SK-N-SH (cell line): ENCODE measurements around the gene LENG8. TPM values are rescaled to one million over a fixed set of nuclear protein-coding genes. Genes with fewer than 3 reads are reported as not detected.

Experiments used
- CTCF ChIA-PET: fragments of 300-600, 350-600 bp; formaldehyde crosslinking; extraction: SDS; loops from one replicate; lab custom pipeline; 2021; lab: Yijun Ruan, JAX
- POLR2A ChIA-PET: fragments of 350-600 bp; sonication (Branson Sonifier 250); formaldehyde crosslinking; extraction: SDS; loops from one replicate; lab custom pipeline; 2020; ENCODE audit warnings: antibody characterized with exemption, inconsistent platforms; lab: Yijun Ruan, JAX
- DNase-seq: peaks from one replicate; pipeline ENCODE4 v3.0.0; 2012
- H2AFZ ChIP-seq: fragments of 200-600 bp; sonication (generic); 2 replicates; pipeline ENCODE4 v1.8.1; 2016; ENCODE audit warnings: antibody characterized with exemption, mild to moderate bottlenecking, low read depth
- H3F3A ChIP-seq: fragments of 200-600 bp; sonication (generic); replicated peaks from 2 replicates; pipeline ENCODE3; 2016; ENCODE audit warnings: antibody characterized with exemption, mild to moderate bottlenecking; ENCODE audit not compliant: insufficient read depth
- H3K27ac ChIP-seq, 2 experiments: fragments of 200-500 bp in 1 of 2; fragments of 200-600 bp in 1 of 2; sonication (Bioruptor generic) in 1 of 2; sonication (generic), shearing (Covaris generic) in 1 of 2; 2 replicates each; pipeline versions ENCODE4 v1.5.1 to v1.6.1; 2014 to 2016; ENCODE audit warnings: low read depth in 2 of 2, inconsistent platforms in 1 of 2, low read length in 1 of 2, mild to moderate bottlenecking in 1 of 2, mixed read lengths in 1 of 2
- H3K27me3 ChIP-seq: fragments of 200-600 bp; sonication (generic), shearing (Covaris generic); 2 replicates; pipeline ENCODE4 v1.6.1; 2016; ENCODE audit warnings: mixed run types; ENCODE audit not compliant: insufficient read depth
- H3K36me3 ChIP-seq, 2 experiments: fragments of 200-500 bp in 1 of 2; fragments of 200-600 bp in 1 of 2; sonication (Bioruptor generic) in 1 of 2; sonication (generic) in 1 of 2; replicated peaks in 1 of 2; 2 replicates each; pipeline versions ENCODE3 to v1.5.1; 2014 to 2016; ENCODE audit warnings: low read length in 1 of 2, mild to moderate bottlenecking in 1 of 2; ENCODE audit not compliant: insufficient read depth in 2 of 2, control insufficient read depth in 1 of 2
- H3K4me1 ChIP-seq, 2 experiments: fragments of 200-500 bp in 1 of 2; fragments of 200-600 bp in 1 of 2; sonication (Bioruptor generic) in 1 of 2; sonication (generic), shearing (Covaris generic) in 1 of 2; 2 replicates each; pipeline versions ENCODE4 v1.5.1 to v1.6.1; 2014 to 2016; ENCODE audit warnings: low read depth in 1 of 2, low read length in 1 of 2, mixed run types in 1 of 2; ENCODE audit not compliant: insufficient read depth in 2 of 2, control insufficient read depth in 1 of 2
- H3K4me2 ChIP-seq: fragments of 200-600 bp; sonication (generic), shearing (Covaris generic); 2 replicates; pipeline ENCODE4 v1.6.1; 2017; ENCODE audit warnings: mixed run types
- H3K4me3 ChIP-seq, 2 experiments: fragments of 200-500 bp in 1 of 2; fragments of 200-600 bp in 1 of 2; sonication (Bioruptor generic) in 1 of 2; sonication (generic), shearing (Covaris generic) in 1 of 2; 2 replicates each; pipeline versions ENCODE4 v1.5.1 to v1.8.1; 2014 to 2016; ENCODE audit warnings: low read depth in 2 of 2, inconsistent platforms in 1 of 2, low read length in 1 of 2, mild to moderate bottlenecking in 1 of 2, mixed read lengths in 1 of 2, moderate library complexity in 1 of 2
- H3K79me2 ChIP-seq: fragments of 200-600 bp; sonication (generic); 2 replicates; pipeline ENCODE4 v1.8.1; 2017; ENCODE audit warnings: mild to moderate bottlenecking; ENCODE audit not compliant: insufficient read depth
- H3K9ac ChIP-seq: fragments of 200-600 bp; sonication (generic); 2 replicates; pipeline ENCODE4 v1.6.1; 2017; ENCODE audit warnings: mixed run types
- H3K9me2 ChIP-seq: fragments of 200-600 bp; sonication (generic); 2 replicates; pipeline ENCODE4 v1.6.1; 2017; ENCODE audit warnings: mixed run types
- H3K9me3 ChIP-seq: fragments of 200-600 bp; sonication (generic); 2 replicates; pipeline ENCODE4 v1.6.1; 2017; ENCODE audit warnings: mixed run types, mild to moderate bottlenecking, moderate library complexity
- H4K20me1 ChIP-seq: fragments of 200-600 bp; sonication (generic); 2 replicates; pipeline ENCODE4 v1.6.1; 2017; ENCODE audit warnings: mild to moderate bottlenecking, mixed run types; ENCODE audit not compliant: insufficient read depth
- ELF1 ChIP-seq: IDR thresholded peaks from 2 replicates; pipeline ENCODE4 v1.4.0; 2012
- GATA2 ChIP-seq: sonication (generic); formaldehyde crosslinking; IDR thresholded peaks from 2 replicates; pipeline ENCODE4 v1.5.0; 2020; ENCODE audit warnings: mild to moderate bottlenecking, missing genetic modification reagents
- MEF2A ChIP-seq: IDR thresholded peaks from 2 replicates; pipeline ENCODE4 v1.4.0; 2012; ENCODE audit warnings: low read depth, borderline replicate concordance
- MXI1 ChIP-seq: IDR thresholded peaks from 2 replicates; pipeline ENCODE4 v1.6.1; 2012; ENCODE audit warnings: mild to moderate bottlenecking, low read depth, low read length, improper control_type of control experiment
- NFIC ChIP-seq: IDR thresholded peaks from 2 replicates; pipeline ENCODE4 v1.4.0; 2012; ENCODE audit warnings: borderline replicate concordance
- RCOR1 ChIP-seq: fragments of 150-350 bp; IDR thresholded peaks from 2 replicates; pipeline ENCODE4 v1.6.1; 2017; ENCODE audit warnings: antibody characterized with exemption, low read length
- RXRA ChIP-seq: IDR thresholded peaks from 2 replicates; pipeline ENCODE4 v1.4.0; 2012; ENCODE audit warnings: low read depth, mild to moderate bottlenecking, borderline replicate concordance
- SIN3A ChIP-seq: IDR thresholded peaks from 2 replicates; pipeline ENCODE4 v1.6.1; 2012; ENCODE audit warnings: low read depth, mild to moderate bottlenecking, low read length, moderate library complexity, borderline replicate concordance
- TAF1 ChIP-seq: IDR thresholded peaks from 2 replicates; pipeline ENCODE4 v1.6.1; 2012; ENCODE audit warnings: low read depth, mild to moderate bottlenecking, low read length, moderate library complexity, borderline replicate concordance
- WGBS: methylation state at CpG from one replicate; pipeline ENCODE4 v1.1.6; 2017; ENCODE audit warnings: low lambda C conversion rate; 5-methylcytosine and 5-hydroxymethylcytosine counted together
- polyA plus RNA-seq, 3 experiments: library from polyadenylated mRNA; depleted of rRNA; stranded (reverse); fragments of >200 nt; gene quantifications; 2 replicates each; pipeline ENCODE4 v1.2.3, GENCODE V29; 2012
- TF ChIP-seq, protein P1 (sequence below): IDR thresholded peaks from 2 replicates; pipeline ENCODE4 v1.4.0; 2012; ENCODE audit warnings: low read depth, borderline replicate concordance
- TF ChIP-seq, protein P2 (sequence below): fragments of 150-350 bp; IDR thresholded peaks from 2 replicates; pipeline ENCODE4 v1.6.1; 2016; ENCODE audit warnings: mild to moderate bottlenecking, low read depth, low read length

LENG8 gene
- polyA plus RNA-seq, 1 of the 3 experiments (the other 2 are of a cell fraction) = 84.0 TPM

GRCh38 chr19:54461210-54461609 lies 12.2 kb downstream of the LENG8 start:
- POLR2A ChIA-PET = interaction anchor here (4.5 kb wide), 1 partner anchor 13 kb away, joined by 24 read pairs; the partner anchor contains the start of gene LENG8
- WGBS = 94% methylated on average over 27 of the region's 27 CpGs
- Histone ChIP-seq H3K9me3 (no peaks in the 10 kb centered on the region), H3K9me2 (no peaks in the 10 kb centered on the region), H3K27me3 (no peaks in the 10 kb centered on the region), H2AFZ (no peak overlapping the region), H4K20me1 (peaks cover 33% of the 10 kb centered on the region), H3K4me1 (peaks cover 0 to 17% of the 10 kb centered on the region in 2 experiments; a peak in 1 of 4 replicates), H3K79me2 (peaks cover 10% of the 10 kb centered on the region; the same call in 1 of the 2 replicates), H3K4me2 (no peak overlapping the region), H3K27ac (no peak overlapping the region), H3K4me3 (no peak overlapping the region), H3K9ac (no peak overlapping the region), H3K36me3 (peaks cover 9 to 50% of the 10 kb centered on the region in 2 experiments), H3F3A (peaks cover 20% of the 10 kb centered on the region)
- CTCF ChIA-PET = interaction anchor here (1.5 kb wide), 1 partner anchor 10 kb away, joined by 3 read pairs; no protein-coding TSS in a partner anchor
- TF ChIP-seq, protein P1, sequence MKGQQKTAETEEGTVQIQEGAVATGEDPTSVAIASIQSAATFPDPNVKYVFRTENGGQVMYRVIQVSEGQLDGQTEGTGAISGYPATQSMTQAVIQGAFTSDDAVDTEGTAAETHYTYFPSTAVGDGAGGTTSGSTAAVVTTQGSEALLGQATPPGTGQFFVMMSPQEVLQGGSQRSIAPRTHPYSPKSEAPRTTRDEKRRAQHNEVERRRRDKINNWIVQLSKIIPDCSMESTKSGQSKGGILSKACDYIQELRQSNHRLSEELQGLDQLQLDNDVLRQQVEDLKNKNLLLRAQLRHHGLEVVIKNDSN = no peak
- TF ChIP-seq GATA2 (CRISPR knock-in tag) (no peak), SIN3A (no peak), MXI1 (no peak), MEF2A (no peak)
- TF ChIP-seq, protein P2, sequence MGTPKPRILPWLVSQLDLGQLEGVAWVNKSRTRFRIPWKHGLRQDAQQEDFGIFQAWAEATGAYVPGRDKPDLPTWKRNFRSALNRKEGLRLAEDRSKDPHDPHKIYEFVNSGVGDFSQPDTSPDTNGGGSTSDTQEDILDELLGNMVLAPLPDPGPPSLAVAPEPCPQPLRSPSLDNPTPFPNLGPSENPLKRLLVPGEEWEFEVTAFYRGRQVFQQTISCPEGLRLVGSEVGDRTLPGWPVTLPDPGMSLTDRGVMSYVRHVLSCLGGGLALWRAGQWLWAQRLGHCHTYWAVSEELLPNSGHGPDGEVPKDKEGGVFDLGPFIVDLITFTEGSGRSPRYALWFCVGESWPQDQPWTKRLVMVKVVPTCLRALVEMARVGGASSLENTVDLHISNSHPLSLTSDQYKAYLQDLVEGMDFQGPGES = no peak
- no peak for DNase-seq

- H3K27ac ChIP-seq = no peak overlapping the region
- no peak overlapping the region for H3K4me3 ChIP-seq
- no peaks in the 10 kb centered on the region for H3K9me2 ChIP-seq
- ChIA-PET POLR2A (interaction anchor here (4.5 kb wide), 1 partner anchor 13 kb away, joined by 24 read pairs; the partner anchor contains the start of gene LENG8), CTCF (interaction anchor here (1.5 kb wide), 1 partner anchor 10 kb away, joined by 3 read pairs; no protein-coding TSS in a partner anchor)
- peaks cover 0 to 17% of the 10 kb centered on the region in 2 experiments; a peak in 1 of 4 replicates for H3K4me1 ChIP-seq
- WGBS = 62% methylated on average over 3 of the region's 3 CpGs
- H3K79me2 ChIP-seq = peaks cover 6% of the 10 kb centered on the region; the same call in 1 of the 2 replicates
- no peak overlapping the region for H2AFZ ChIP-seq
- peaks cover 9 to 46% of the 10 kb centered on the region in 2 experiments for H3K36me3 ChIP-seq
- no peak for DNase-seq
- peaks cover 24% of the 10 kb centered on the region for H3F3A ChIP-seq
- no peak overlapping the region for H3K9ac ChIP-seq
- H3K4me2 ChIP-seq = no peak overlapping the region
- H3K9me3 ChIP-seq = no peaks in the 10 kb centered on the region
- peaks cover 33% of the 10 kb centered on the region for H4K20me1 ChIP-seq
- TF ChIP-seq NFIC = no peak
- TF ChIP-seq ELF1 = no peak
- no peak for TF ChIP-seq RXRA
- no peak for TF ChIP-seq RCOR1
- no peak for TF ChIP-seq TAF1
- TF ChIP-seq GATA2 (CRISPR knock-in tag) = no peak
- TF ChIP-seq, protein P1 = no peak
- no peak for TF ChIP-seq MEF2A
- H3K27me3 ChIP-seq = no peaks in the 10 kb centered on the region
Observed at GRCh38 chr19:54461613-54462012, 12.6 kb downstream of the LENG8 start.
